Stimulated activated effector memory CD8-positive, alpha-beta T cell treated with anti-CD3 and anti-CD28 coated beads, Interleukin-12 subunit alpha, Interleukin-12 subunit beta, amount 100 ng/mL, for 72 hours (primary cell): ENCODE measurements around the gene UMODL1.
"Not testable (repeated sequence)": the region's sequence is repeated elsewhere in the genome, so short reads cannot be mapped to it uniquely, and the experiment has no call there.

ENCODE experiments used
- ATAC-seq: fragments of 150-1000 bp; cut with Tn5 transposase; 2 replicates; pipeline ENCODE4 v1.10.0; 2021
- DNase-seq, 2 donors: peaks; one replicate each; pipeline ENCODE4 v3.0.0; 2021 to 2022; ENCODE audit warnings: low spot score in 2 of 2
- H3K27ac Mint-ChIP-seq: one replicate; pipeline ENCODE4 v1.8.0; 2022; ENCODE audit warnings: mild to moderate bottlenecking, mixed read lengths
- H3K36me3 Mint-ChIP-seq: one replicate; pipeline ENCODE4 v1.8.0; 2022; ENCODE audit warnings: mild to moderate bottlenecking, mixed read lengths
- H3K4me1 Mint-ChIP-seq: one replicate; pipeline ENCODE4 v1.8.0; 2022; ENCODE audit warnings: mixed read lengths
- H3K4me3 Mint-ChIP-seq: one replicate; pipeline ENCODE4 v1.8.0; 2022; ENCODE audit warnings: mild to moderate bottlenecking, mixed read lengths
- H3K9me3 Mint-ChIP-seq: one replicate; pipeline ENCODE4 v1.8.0; 2022; ENCODE audit warnings: mixed read lengths

Gene UMODL1

GRCh38 chr21:42164064-42164789, 93.1 kb downstream of the UMODL1 start:
- peak; percentile 90 for ATAC-seq
- H3K9me3 Mint-ChIP-seq: no peaks in the 10 kb centered on the region
- no peaks in the 10 kb centered on the region for H3K36me3 Mint-ChIP-seq
- DNase-seq: peak; percentile 22 to 72
- H3K4me3 Mint-ChIP-seq: no peak overlapping the region
- peaks cover 37% of the 10 kb centered on the region for H3K4me1 Mint-ChIP-seq
- H3K27ac Mint-ChIP-seq: no peak overlapping the region

- H3K27ac Mint-ChIP-seq: no peak overlapping the region
- no peak for ATAC-seq
- H3K4me1 Mint-ChIP-seq: peaks cover 37% of the 10 kb centered on the region
- no peaks in the 10 kb centered on the region for H3K36me3 Mint-ChIP-seq
- H3K9me3 Mint-ChIP-seq: no peaks in the 10 kb centered on the region
- DNase-seq: no peak
- no peak overlapping the region for H3K4me3 Mint-ChIP-seq
Measured at GRCh38 chr21:42164818-42165217, 93.7 kb downstream of the UMODL1 start.

GRCh38 chr21:42165901-42166300, 94.8 kb downstream of the UMODL1 start:
- ATAC-seq (no peak), DNase-seq (no peak)
- no peak overlapping the region for H3K27ac Mint-ChIP-seq
- peaks cover 37% of the 10 kb centered on the region for H3K4me1 Mint-ChIP-seq
- H3K36me3 Mint-ChIP-seq: no peaks in the 10 kb centered on the region
- H3K4me3 Mint-ChIP-seq: no peak overlapping the region
- no peaks in the 10 kb centered on the region for H3K9me3 Mint-ChIP-seq

- no peak for ATAC-seq
- Mint-ChIP-seq H3K4me1 (no peaks in the 10 kb centered on the region), H3K36me3 (no peaks in the 10 kb centered on the region), H3K4me3 (no peak overlapping the region), H3K9me3 (no peaks in the 10 kb centered on the region), H3K27ac (no peak overlapping the region)
- no peak for DNase-seq
Measured at GRCh38 chr21:42169758-42170157, 98.6 kb downstream of the UMODL1 start.

GRCh38 chr21:42171091-42172053, 100.3 kb downstream of the UMODL1 start:
- ATAC-seq (no peak), DNase-seq (no peak)
- Mint-ChIP-seq H3K9me3 (no peaks in the 10 kb centered on the region), H3K4me1 (no peaks in the 10 kb centered on the region), H3K27ac (no peak overlapping the region), H3K36me3 (no peaks in the 10 kb centered on the region), H3K4me3 (no peak overlapping the region)

GRCh38 chr21:42172596-42173483, 101.7 kb downstream of the UMODL1 start:
- ATAC-seq (no peak), DNase-seq (no peak)
- Mint-ChIP-seq H3K9me3 (no peaks in the 10 kb centered on the region), H3K4me3 (no peak overlapping the region), H3K36me3 (no peaks in the 10 kb centered on the region), H3K4me1 (no peaks in the 10 kb centered on the region), H3K27ac (no peak overlapping the region)

- ATAC-seq: no peak
- H3K4me3 Mint-ChIP-seq: no peak overlapping the region
- no peaks in the 10 kb centered on the region for H3K4me1 Mint-ChIP-seq
- H3K36me3 Mint-ChIP-seq: no peaks in the 10 kb centered on the region
- no peak for DNase-seq
- H3K27ac Mint-ChIP-seq: no peak overlapping the region
- no peaks in the 10 kb centered on the region for H3K9me3 Mint-ChIP-seq
Measured at GRCh38 chr21:42174173-42174572, 103.1 kb downstream of the UMODL1 start.

- Mint-ChIP-seq H3K4me3 (no peak overlapping the region), H3K9me3 (no peaks in the 10 kb centered on the region), H3K36me3 (no peaks in the 10 kb centered on the region), H3K4me1 (no peaks in the 10 kb centered on the region), H3K27ac (no peak overlapping the region)
- DNase-seq: no peak
- no peak for ATAC-seq
Measured at GRCh38 chr21:42175110-42175710, 104.1 kb downstream of the UMODL1 start.

GRCh38 chr21:42176859-42177258, 105.7 kb downstream of the UMODL1 start:
- Mint-ChIP-seq H3K36me3 (no peaks in the 10 kb centered on the region), H3K4me1 (no peaks in the 10 kb centered on the region), H3K9me3 (no peaks in the 10 kb centered on the region), H3K27ac (no peak overlapping the region), H3K4me3 (no peak overlapping the region)
- ATAC-seq (no peak), DNase-seq (no peak)

- no peaks in the 10 kb centered on the region for H3K36me3 Mint-ChIP-seq
- no peak for DNase-seq
- ATAC-seq: no peak
- H3K9me3 Mint-ChIP-seq: no peaks in the 10 kb centered on the region
- H3K27ac Mint-ChIP-seq: no peak overlapping the region
- H3K4me1 Mint-ChIP-seq: no peaks in the 10 kb centered on the region
- H3K4me3 Mint-ChIP-seq: no peak overlapping the region
Measured at GRCh38 chr21:42179316-42179715, 108.2 kb downstream of the UMODL1 start.

- not testable (repeated sequence) for H3K36me3 Mint-ChIP-seq, H3K9me3 Mint-ChIP-seq, H3K4me3 Mint-ChIP-seq, DNase-seq, H3K27ac Mint-ChIP-seq, H3K4me1 Mint-ChIP-seq, ATAC-seq
Measured at GRCh38 chr21:42180001-42180400, 108.9 kb downstream of the UMODL1 start.

GRCh38 chr21:42182713-42183371, 111.7 kb downstream of the UMODL1 start:
- no peaks in the 10 kb centered on the region for H3K9me3 Mint-ChIP-seq
- H3K27ac Mint-ChIP-seq: no peak overlapping the region
- no peak overlapping the region for H3K4me3 Mint-ChIP-seq
- no peak for DNase-seq
- no peak for ATAC-seq
- H3K36me3 Mint-ChIP-seq: no peaks in the 10 kb centered on the region
- peaks cover 26% of the 10 kb centered on the region for H3K4me1 Mint-ChIP-seq

- Mint-ChIP-seq H3K4me1 (peaks cover 34% of the 10 kb centered on the region), H3K27ac (no peak overlapping the region), H3K4me3 (no peak overlapping the region), H3K36me3 (no peaks in the 10 kb centered on the region), H3K9me3 (no peaks in the 10 kb centered on the region)
- no peak for DNase-seq
- no peak for ATAC-seq
Measured at GRCh38 chr21:42183374-42184266, 112.5 kb downstream of the UMODL1 start.

- Mint-ChIP-seq H3K36me3 (no peaks in the 10 kb centered on the region), H3K9me3 (no peaks in the 10 kb centered on the region), H3K4me1 (peaks cover 59% of the 10 kb centered on the region), H3K27ac (no peak overlapping the region), H3K4me3 (no peak overlapping the region)
- DNase-seq (no peak), ATAC-seq (no peak)
Measured at GRCh38 chr21:42186591-42186990, 115.5 kb downstream of the UMODL1 start.
